A549 (cell line): ENCODE measurements around the gene TAF4B. TPM values are rescaled to one million over a fixed set of nuclear protein-coding genes. Genes with fewer than 3 reads are reported as not detected.
"Not testable (repeated sequence)": the region's sequence is repeated elsewhere in the genome, so short reads cannot be mapped to it uniquely, and the experiment has no call there.

ENCODE experiments used
- ATAC-seq, 2 experiments: fragments of 200-7000 bp in 1 of 2; fragments of >200 bp in 1 of 2; cut with Nextera tagmentation in 1 of 2; cut with Tn5 transposase in 1 of 2; 3 replicates each; pipeline versions ENCODE4 v1.8.0 to v1.9.1; 2018 to 2020; ENCODE audit warnings: mild to moderate bottlenecking in 1 of 2, moderate library complexity in 1 of 2
- CTCF ChIA-PET: fragments of 300-600 bp; sonication (Branson Sonifier 250); formaldehyde crosslinking; extraction: SDS; loops from one replicate; lab custom pipeline; 2021; ENCODE audit warnings: antibody characterized with exemption, inconsistent platforms; lab: Yijun Ruan, JAX
- POLR2A ChIA-PET: fragments of 350-600 bp; formaldehyde crosslinking; extraction: SDS; loops from one replicate; lab custom pipeline; 2021; ENCODE audit warnings: antibody characterized with exemption, inconsistent platforms; lab: Yijun Ruan, JAX
- DNase-seq, 2 experiments: peaks; one replicate each; pipeline versions ENCODE4 v3.0.0 to v3.0.0-alpha.2; 2011 to 2016; ENCODE audit warnings: low read depth in 1 of 2, low spot score in 1 of 2
- FAIRE-seq: peaks from 2 replicates; lab custom pipeline; 2011; peaks lifted over from hg19 to GRCh38; lab: Jason Lieb, UNC
- H3K27ac ChIP-seq, 2 experiments: fragments of >200 bp; sonication (Bioruptor Twin); formaldehyde crosslinking; 3 replicates each; pipeline ENCODE4 v1.5.1; 2016 to 2017
- H3K4me1 ChIP-seq: fragments of >200 bp; sonication (Bioruptor Twin); formaldehyde crosslinking; 3 replicates; pipeline ENCODE4 v1.6.1; 2016
- H3K4me2 ChIP-seq: fragments of >200 bp; sonication (Bioruptor Twin); formaldehyde crosslinking; 3 replicates; pipeline ENCODE4 v1.6.1; 2016
- H3K4me3 ChIP-seq: fragments of >200 bp; sonication (Bioruptor Twin); formaldehyde crosslinking; 3 replicates; pipeline ENCODE4 v1.5.1; 2016
- H3K9me3 ChIP-seq: fragments of >200 bp; sonication (Bioruptor Twin); formaldehyde crosslinking; 3 replicates; pipeline ENCODE4 v1.6.1; 2016
- BHLHE40 ChIP-seq: IDR thresholded peaks from 2 replicates; pipeline ENCODE4 v1.6.1; 2012; ENCODE audit warnings: low read depth, low read length, inconsistent platforms
- CHD2 ChIP-seq: fragments of 150-350 bp; IDR thresholded peaks from 2 replicates; pipeline ENCODE4 v1.6.1; 2014; ENCODE audit warnings: low read length; ENCODE audit not compliant: partially characterized antibody
- CHD4 ChIP-seq: fragments of 200-600 bp; sonication (generic); IDR thresholded peaks from 2 replicates; pipeline ENCODE4 v1.6.1; 2016; ENCODE audit warnings: antibody characterized with exemption, mild to moderate bottlenecking, borderline replicate concordance
- E2F6 ChIP-seq: IDR thresholded peaks from 2 replicates; pipeline ENCODE4 v1.6.1; 2012; ENCODE audit warnings: low read depth, borderline replicate concordance
- FOSB ChIP-seq: fragments of 250-450 bp; sonication (Bioruptor Pico); IDR thresholded peaks from 2 replicates; pipeline ENCODE4 v1.5.0; 2020; ENCODE audit warnings: mild to moderate bottlenecking, moderate library complexity
- FOSL2 ChIP-seq, 2 experiments: fragments of 450-650 bp in 1 of 2; fragments of >200 bp in 1 of 2; sonication (Bioruptor Twin) in 1 of 2; formaldehyde crosslinking; IDR thresholded peaks; 2 replicates each; pipeline versions ENCODE4 v1.5.0 to v1.6.1; 2016 to 2020; ENCODE audit warnings: mild to moderate bottlenecking in 1 of 2, moderate library complexity in 1 of 2
- FOXS1 ChIP-seq: fragments of 250-450 bp; sonication (Bioruptor Pico); IDR thresholded peaks from 2 replicates; pipeline ENCODE4 v1.5.0; 2020; ENCODE audit warnings: mild to moderate bottlenecking, moderate library complexity
- GATA3 ChIP-seq: IDR thresholded peaks from 2 replicates; pipeline ENCODE4 v1.6.1; 2012; ENCODE audit warnings: borderline replicate concordance
- HES2 ChIP-seq: fragments of >200 bp; sonication (Bioruptor Twin); formaldehyde crosslinking; IDR thresholded peaks from 2 replicates; pipeline ENCODE4 v1.6.1; 2016
- JUN ChIP-seq, 2 experiments: fragments of >200 bp; sonication (Bioruptor Twin); formaldehyde crosslinking; IDR thresholded peaks; 2 replicates in 1 of 2; 3 replicates in 1 of 2; pipeline ENCODE4 v1.6.1; 2016 to 2017
- KDM5A ChIP-seq: fragments of 200-600 bp; sonication (generic); IDR thresholded peaks from 2 replicates; pipeline ENCODE4 v1.6.1; 2016; ENCODE audit warnings: antibody characterized with exemption, mild to moderate bottlenecking
- MAX ChIP-seq: IDR thresholded peaks from 2 replicates; pipeline ENCODE4 v1.6.1; 2012
- PHF8 ChIP-seq: fragments of 200-600 bp; sonication (generic); IDR thresholded peaks from 2 replicates; pipeline ENCODE4 v1.6.1; 2016; ENCODE audit warnings: low read depth, mild to moderate bottlenecking, antibody characterized with exemption, moderate library complexity, borderline replicate concordance
- RAD21 ChIP-seq, 2 experiments: fragments of >200 bp in 1 of 2; sonication (Bioruptor Twin) in 1 of 2; formaldehyde crosslinking in 1 of 2; IDR thresholded peaks in 1 of 2; conservative IDR thresholded peaks in 1 of 2; 2 replicates in 1 of 2; 3 replicates in 1 of 2; pipeline ENCODE4 v1.6.1; 2012 to 2018; ENCODE audit warnings: inconsistent platforms in 1 of 2
- RCOR1 ChIP-seq: fragments of 150-350 bp; IDR thresholded peaks from 2 replicates; pipeline ENCODE4 v1.6.1; 2014; ENCODE audit warnings: antibody characterized with exemption, low read length, low read depth
- RFX5 ChIP-seq: fragments of 450-650 bp; IDR thresholded peaks from 2 replicates; pipeline ENCODE4 v1.7.1; 2014; ENCODE audit warnings: antibody characterized with exemption, mild to moderate bottlenecking, moderate library complexity
- RNF2 ChIP-seq: fragments of 200-600 bp; sonication (generic); IDR thresholded peaks from 2 replicates; pipeline ENCODE4 v1.6.1; 2016; ENCODE audit warnings: low read depth, mild to moderate bottlenecking, antibody characterized with exemption, moderate library complexity, borderline replicate concordance
- TP53 ChIP-seq: fragments of 250-450 bp; sonication (Bioruptor Pico); IDR thresholded peaks from 2 replicates; pipeline ENCODE4 v1.5.0; 2021; ENCODE audit warnings: mild to moderate bottlenecking, moderate library complexity
- ZC3H11A ChIP-seq: fragments of 450-650 bp; IDR thresholded peaks from 2 replicates; pipeline ENCODE4 v1.6.1; 2014; ENCODE audit warnings: antibody characterized with exemption, mild to moderate bottlenecking
- ZFP36 ChIP-seq: fragments of 450-650 bp; IDR thresholded peaks from 2 replicates; pipeline ENCODE4 v1.6.1; 2014; ENCODE audit warnings: borderline replicate concordance; ENCODE audit not compliant: partially characterized antibody
- WGBS: methylation state at CpG from one replicate; pipeline ENCODE4 v1.1.6; 2017; ENCODE audit errors: missing lambda C conversion rate; 5-methylcytosine and 5-hydroxymethylcytosine counted together
- polyA plus RNA-seq, 4 experiments: library from polyadenylated mRNA; depleted of rRNA in 3 of 4; stranded (reverse); fragments of >200 nt; fragmentation: RNase III in 1 of 4; extraction: RNeasy Plus Mini Kit Qiagen cat#74134 plus additional on column Dnase treatment in 1 of 4; gene quantifications; 2 replicates in 3 of 4; 3 replicates in 1 of 4; pipeline ENCODE4 v1.2.3, GENCODE V29; 2011 to 2017
- TF ChIP-seq, protein P1 (sequence below): fragments of 450-650 bp; IDR thresholded peaks from 2 replicates; pipeline ENCODE4 v1.6.1; 2014; ENCODE audit warnings: antibody characterized with exemption
- TF ChIP-seq, protein P2 (sequence below): fragments of 150-350 bp; IDR thresholded peaks from 2 replicates; pipeline ENCODE4 v1.6.1; 2014; ENCODE audit warnings: low read depth, mild to moderate bottlenecking, low read length
- TF ChIP-seq, protein P3 (sequence below): fragments of >200 bp; sonication (Bioruptor Twin); formaldehyde crosslinking; IDR thresholded peaks from 3 replicates; pipeline ENCODE4 v1.5.1; 2016

Gene TAF4B
- polyA plus RNA-seq, 2 of the 4 experiments (the other 2 are of a cell fraction) = 2.5 to 5.6 TPM

DNA sequence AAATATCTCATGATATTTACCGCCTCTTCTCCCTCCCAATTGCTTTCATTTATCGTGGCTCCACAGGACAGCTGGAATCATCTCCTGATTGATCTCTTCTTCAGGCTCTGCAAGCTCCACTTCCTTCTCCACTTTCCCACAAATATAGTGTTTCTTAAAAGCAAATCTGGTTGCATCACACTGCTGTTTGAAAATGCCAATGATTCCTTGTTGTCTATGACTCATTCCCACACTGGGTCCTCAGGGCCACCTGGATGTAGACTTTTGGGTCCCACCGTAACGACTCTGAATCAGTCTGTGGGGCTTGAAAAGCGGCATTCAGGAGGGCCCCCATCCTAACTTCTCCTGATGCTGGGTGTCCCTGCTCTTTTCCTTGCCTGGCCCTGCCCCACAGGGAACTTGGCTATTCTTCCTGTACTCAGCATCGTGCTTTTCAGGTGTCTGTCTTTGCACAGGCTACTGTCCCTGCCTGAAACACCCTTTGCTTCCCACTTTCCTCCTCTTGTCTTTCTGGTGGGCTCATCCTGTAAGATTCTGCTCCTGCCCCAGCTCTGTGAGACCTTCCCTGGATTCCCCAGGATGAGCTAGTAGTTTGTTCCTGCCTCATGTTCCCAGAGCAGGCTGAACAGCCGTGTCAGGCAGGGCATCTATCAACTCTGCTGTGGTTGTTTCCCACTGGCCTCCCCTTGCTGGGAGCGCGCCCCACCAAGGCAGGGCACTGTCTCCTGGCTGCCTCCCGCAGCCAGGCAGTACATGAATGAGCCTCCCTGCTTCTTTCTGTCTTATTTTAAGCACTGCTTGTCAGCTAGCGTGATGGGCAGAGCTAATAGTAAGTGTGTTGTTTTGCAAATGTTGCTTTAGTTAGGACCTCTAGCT is 210.2 kb downstream of the TAF4B start (continued):
- TF ChIP-seq HES2 = no peak
- TF ChIP-seq E2F6 = no peak
- no peak for TF ChIP-seq FOSB
- TF ChIP-seq RNF2 = no peak
- no peak for TF ChIP-seq PHF8
- TF ChIP-seq FOSL2 (IDR thresholded peaks at IDR 0.05) = peak; percentile 74
- TF ChIP-seq FOSL2 (CRISPR knock-in tag; IDR thresholded peaks at IDR 0.05) = peak; percentile 82
- TF ChIP-seq GATA3 = 0 out of 2 replicates have a peak, but pooled peaks have one; percentile 32
- TF ChIP-seq MAX = peak; percentile 43; the same call in 1 of the 2 replicates
- TF ChIP-seq ZFP36 = no peak
- TF ChIP-seq KDM5A = no peak
- no peak for TF ChIP-seq CHD2
- no peak for TF ChIP-seq RFX5
- peak; percentile 12 to 17; a peak in 1 of 5 replicates for TF ChIP-seq RAD21 (conservative IDR thresholded peaks at IDR 0.05 in 1 of 2, IDR thresholded peaks at IDR 0.05 in 1 of 2)
- TF ChIP-seq BHLHE40 = no peak
- no peak for TF ChIP-seq RCOR1
- TF ChIP-seq CHD4 = no peak
- TF ChIP-seq TP53 = no peak
- TF ChIP-seq, protein P1, sequence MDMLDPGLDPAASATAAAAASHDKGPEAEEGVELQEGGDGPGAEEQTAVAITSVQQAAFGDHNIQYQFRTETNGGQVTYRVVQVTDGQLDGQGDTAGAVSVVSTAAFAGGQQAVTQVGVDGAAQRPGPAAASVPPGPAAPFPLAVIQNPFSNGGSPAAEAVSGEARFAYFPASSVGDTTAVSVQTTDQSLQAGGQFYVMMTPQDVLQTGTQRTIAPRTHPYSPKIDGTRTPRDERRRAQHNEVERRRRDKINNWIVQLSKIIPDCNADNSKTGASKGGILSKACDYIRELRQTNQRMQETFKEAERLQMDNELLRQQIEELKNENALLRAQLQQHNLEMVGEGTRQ = no peak

GRCh38 chr18:26437634-26438033 is 211.4 kb downstream of the TAF4B start:
- POLR2A ChIA-PET, H3K4me2 ChIP-seq, ATAC-seq, DNase-seq, H3K9me3 ChIP-seq, H3K4me3 ChIP-seq, FAIRE-seq: not testable (repeated sequence)
- 82% methylated on average over 3 of the region's 3 CpGs for WGBS
- Histone ChIP-seq H3K27ac (peak overlapping the region; percentile 88 to 90), H3K4me1 (peaks cover 26% of the 10 kb centered on the region)
- CTCF ChIA-PET = interaction anchor here (1.1 to 4.3 kb wide), 4 partner anchors 31 to 170 kb away, joined by 3 to 13 read pairs (median 4); no protein-coding TSS in a partner anchor
- peak; percentile 50 for TF ChIP-seq ZC3H11A

GRCh38 chr18:26438980-26439379 is 212.7 kb downstream of the TAF4B start:
- WGBS = 99% methylated on average over 5 of the region's 5 CpGs
- ChIA-PET CTCF (interaction anchor here (1.2 to 4.3 kb wide), 4 partner anchors 15 to 55 kb away, joined by 3 to 13 read pairs (median 3); no protein-coding TSS in a partner anchor), POLR2A (no interaction called here)
- no peak for FAIRE-seq
- Histone ChIP-seq H3K4me3 (no peak overlapping the region), H3K9me3 (0 out of 3 replicates have a peak, but pooled peaks cover 2% of the 10 kb centered on the region), H3K4me2 (no peak overlapping the region), H3K4me1 (peaks cover 26% of the 10 kb centered on the region), H3K27ac (peak overlapping the region in 1 of 2 experiments; percentile 64; a peak in 4 of 6 replicates)
- DNase-seq = no peak
- no peak for ATAC-seq
- TF ChIP-seq, protein P2, sequence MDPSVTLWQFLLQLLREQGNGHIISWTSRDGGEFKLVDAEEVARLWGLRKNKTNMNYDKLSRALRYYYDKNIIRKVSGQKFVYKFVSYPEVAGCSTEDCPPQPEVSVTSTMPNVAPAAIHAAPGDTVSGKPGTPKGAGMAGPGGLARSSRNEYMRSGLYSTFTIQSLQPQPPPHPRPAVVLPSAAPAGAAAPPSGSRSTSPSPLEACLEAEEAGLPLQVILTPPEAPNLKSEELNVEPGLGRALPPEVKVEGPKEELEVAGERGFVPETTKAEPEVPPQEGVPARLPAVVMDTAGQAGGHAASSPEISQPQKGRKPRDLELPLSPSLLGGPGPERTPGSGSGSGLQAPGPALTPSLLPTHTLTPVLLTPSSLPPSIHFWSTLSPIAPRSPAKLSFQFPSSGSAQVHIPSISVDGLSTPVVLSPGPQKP = no peak
- no peak for TF ChIP-seq FOXS1 (CRISPR knock-in tag)
- TF ChIP-seq, protein P3, sequence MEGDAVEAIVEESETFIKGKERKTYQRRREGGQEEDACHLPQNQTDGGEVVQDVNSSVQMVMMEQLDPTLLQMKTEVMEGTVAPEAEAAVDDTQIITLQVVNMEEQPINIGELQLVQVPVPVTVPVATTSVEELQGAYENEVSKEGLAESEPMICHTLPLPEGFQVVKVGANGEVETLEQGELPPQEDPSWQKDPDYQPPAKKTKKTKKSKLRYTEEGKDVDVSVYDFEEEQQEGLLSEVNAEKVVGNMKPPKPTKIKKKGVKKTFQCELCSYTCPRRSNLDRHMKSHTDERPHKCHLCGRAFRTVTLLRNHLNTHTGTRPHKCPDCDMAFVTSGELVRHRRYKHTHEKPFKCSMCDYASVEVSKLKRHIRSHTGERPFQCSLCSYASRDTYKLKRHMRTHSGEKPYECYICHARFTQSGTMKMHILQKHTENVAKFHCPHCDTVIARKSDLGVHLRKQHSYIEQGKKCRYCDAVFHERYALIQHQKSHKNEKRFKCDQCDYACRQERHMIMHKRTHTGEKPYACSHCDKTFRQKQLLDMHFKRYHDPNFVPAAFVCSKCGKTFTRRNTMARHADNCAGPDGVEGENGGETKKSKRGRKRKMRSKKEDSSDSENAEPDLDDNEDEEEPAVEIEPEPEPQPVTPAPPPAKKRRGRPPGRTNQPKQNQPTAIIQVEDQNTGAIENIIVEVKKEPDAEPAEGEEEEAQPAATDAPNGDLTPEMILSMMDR = no peak
- TF ChIP-seq, protein P1 = no peak
- TF ChIP-seq JUN (IDR thresholded peaks at IDR 0.05) = no peak
